ENCODE measurements around the gene TNRC6B.

TNRC6B gene

GRCh38 chr22:40270748-40271373 lies 93.1 kb downstream of the TNRC6B start:
- no peak for DNase-seq (ENCODE audit: low read depth)
- H3K4me3 ChIP-seq (ENCODE audit: low read depth, low read length): no peak overlapping the region
- TF ChIP-seq MYC (IDR thresholded peaks at IDR 0.05; ENCODE audit: low read depth, low read length) (no peak), CTCF (IDR thresholded peaks at IDR 0.05; ENCODE audit: low read depth, low read length) (no peak), MAX (IDR thresholded peaks at IDR 0.05; ENCODE audit: low read depth, low read length) (no peak), POLR2A (IDR thresholded peaks at IDR 0.05; ENCODE audit: extremely low read depth, insufficient read length) (no peak)

GRCh38 chr22:40271440-40271839 lies 93.7 kb downstream of the TNRC6B start:
- H3K4me3 ChIP-seq (ENCODE audit: low read depth, low read length): no peak overlapping the region
- DNase-seq (ENCODE audit: low read depth): no peak
- TF ChIP-seq MYC (IDR thresholded peaks at IDR 0.05; ENCODE audit: low read depth, low read length) (no peak), MAX (IDR thresholded peaks at IDR 0.05; ENCODE audit: low read depth, low read length) (no peak), CTCF (IDR thresholded peaks at IDR 0.05; ENCODE audit: low read depth, low read length) (no peak), POLR2A (IDR thresholded peaks at IDR 0.05; ENCODE audit: extremely low read depth, insufficient read length) (no peak)

- no peak for DNase-seq (ENCODE audit: low read depth)
- TF ChIP-seq POLR2A (IDR thresholded peaks at IDR 0.05; ENCODE audit: extremely low read depth, insufficient read length): no peak
- TF ChIP-seq CTCF (IDR thresholded peaks at IDR 0.05; ENCODE audit: low read depth, low read length): no peak
- no peak for TF ChIP-seq MYC (IDR thresholded peaks at IDR 0.05; ENCODE audit: low read depth, low read length)
- no peak for TF ChIP-seq MAX (IDR thresholded peaks at IDR 0.05; ENCODE audit: low read depth, low read length)
- no peak overlapping the region for H3K4me3 ChIP-seq (ENCODE audit: low read depth, low read length)
Measured at GRCh38 chr22:40273319-40273718, 95.6 kb downstream of the TNRC6B start.

- TF ChIP-seq MYC (IDR thresholded peaks at IDR 0.05; ENCODE audit: low read depth, low read length): no peak
- no peak for TF ChIP-seq MAX (IDR thresholded peaks at IDR 0.05; ENCODE audit: low read depth, low read length)
- no peak for TF ChIP-seq POLR2A (IDR thresholded peaks at IDR 0.05; ENCODE audit: extremely low read depth, insufficient read length)
- TF ChIP-seq CTCF (IDR thresholded peaks at IDR 0.05; ENCODE audit: low read depth, low read length): no peak
- no peak overlapping the region for H3K4me3 ChIP-seq (ENCODE audit: low read depth, low read length)
- no peak for DNase-seq (ENCODE audit: low read depth)
Measured at GRCh38 chr22:40276996-40277823, 99.5 kb downstream of the TNRC6B start.

- H3K4me3 ChIP-seq (ENCODE audit: low read depth, low read length): no peak overlapping the region
- DNase-seq (ENCODE audit: low read depth): no peak
- TF ChIP-seq CTCF (IDR thresholded peaks at IDR 0.05; ENCODE audit: low read depth, low read length): no peak
- TF ChIP-seq MYC (IDR thresholded peaks at IDR 0.05; ENCODE audit: low read depth, low read length): no peak
- no peak for TF ChIP-seq MAX (IDR thresholded peaks at IDR 0.05; ENCODE audit: low read depth, low read length)
- no peak for TF ChIP-seq POLR2A (IDR thresholded peaks at IDR 0.05; ENCODE audit: extremely low read depth, insufficient read length)
Measured at GRCh38 chr22:40279017-40279416, 101.3 kb downstream of the TNRC6B start.
